PC-3 (cell line): ENCODE data around the gene CHRNE. TPM values are rescaled to one million over a fixed set of nuclear protein-coding genes. Genes with fewer than 3 reads are reported as not detected.

Experiments
- ATAC-seq: fragments of 200-7000 bp; cut with Tn5 transposase; 2 replicates; pipeline ENCODE4 v1.9.1; 2020; ENCODE audit warnings: mild to moderate bottlenecking, moderate library complexity
- BruUV-seq: library from RNA; stranded (reverse); fragments of 400-500 nt; replicated peaks from 2 replicates; lab custom pipeline; 2021; lab: Mats Ljungman, UMichigan
- CTCF ChIA-PET: fragments of 300-600 bp; sonication (Branson Sonifier 250); formaldehyde crosslinking; loops from one replicate; lab custom pipeline; 2022; ENCODE audit warnings: antibody characterized with exemption; lab: Charles Lee
- POLR2A ChIA-PET: fragments of 300-600 bp; sonication (Branson Sonifier 250); formaldehyde crosslinking; loops from one replicate; lab custom pipeline; 2022; ENCODE audit warnings: antibody characterized with exemption; ENCODE audit not compliant: unreplicated experiment; lab: Charles Lee
- DNase-seq: peaks from one replicate; pipeline ENCODE4 v3.0.0-alpha.2; 2015
- H2AFZ ChIP-seq: fragments of 300-600 bp; sonication (generic); 2 replicates; pipeline ENCODE4 v1.6.0; 2016; ENCODE audit warnings: antibody characterized with exemption, low read length
- H3F3A ChIP-seq: fragments of 300-600 bp; sonication (generic); one replicate; pipeline ENCODE4 v1.6.0; 2017; ENCODE audit warnings: antibody characterized with exemption, low read length, control low read depth, mild to moderate bottlenecking; ENCODE audit not compliant: unreplicated experiment
- H3K27ac ChIP-seq: fragments of 300-600 bp; sonication (generic); 2 replicates; pipeline ENCODE4 v1.5.1; 2016; ENCODE audit warnings: mild to moderate bottlenecking, low read length
- H3K27me3 ChIP-seq: fragments of 300-600 bp; sonication (generic); 2 replicates; pipeline ENCODE4 v1.6.1; 2016; ENCODE audit warnings: low read length, mixed read lengths
- H3K36me3 ChIP-seq: fragments of 300-600 bp; sonication (generic); 2 replicates; pipeline ENCODE4 v1.6.1; 2016; ENCODE audit warnings: low read depth, mixed run types, low read length, mixed read lengths
- H3K4me1 ChIP-seq: fragments of 300-600 bp; sonication (generic); 2 replicates; pipeline ENCODE4 v1.5.1; 2016; ENCODE audit warnings: low read length; ENCODE audit not compliant: insufficient read depth
- H3K4me2 ChIP-seq: fragments of 300-600 bp; sonication (generic); 2 replicates; pipeline ENCODE4 v1.6.0; 2016; ENCODE audit warnings: low read length
- H3K4me3 ChIP-seq: fragments of 300-600 bp; sonication (generic); 2 replicates; pipeline ENCODE4 v1.5.1; 2016; ENCODE audit warnings: mild to moderate bottlenecking, low read length, mixed read lengths
- H3K79me2 ChIP-seq: fragments of 300-600 bp; sonication (generic); 2 replicates; pipeline ENCODE4 v1.6.1; 2017; ENCODE audit warnings: low read length, mixed read lengths
- H3K9ac ChIP-seq: fragments of 300-600 bp; sonication (generic); 2 replicates; pipeline ENCODE4 v1.6.0; 2016; ENCODE audit warnings: mild to moderate bottlenecking, low read length
- H3K9me2 ChIP-seq: fragments of 300-600 bp; sonication (generic); replicated peaks from 2 replicates; pipeline ENCODE4 v1.6.1; 2016; ENCODE audit warnings: mixed run types, low read length, mixed read lengths
- H3K9me3 ChIP-seq: fragments of 300-600 bp; sonication (generic); 2 replicates; pipeline ENCODE4 v1.6.1; 2016; ENCODE audit warnings: low read length, mixed read lengths
- H4K20me1 ChIP-seq: fragments of 300-600 bp; sonication (generic); 2 replicates; pipeline ENCODE4 v1.6.1; 2016; ENCODE audit warnings: low read length, mixed read lengths
- EZH2 ChIP-seq: fragments of 300-600 bp; sonication (generic); IDR thresholded peaks from one replicate; pipeline ENCODE4 v1.6.1; 2017; ENCODE audit warnings: antibody characterized with exemption, mild to moderate bottlenecking, low read length; ENCODE audit not compliant: unreplicated experiment
- EZH2phosphoT487 ChIP-seq: fragments of 300-600 bp; sonication (generic); IDR thresholded peaks from 2 replicates; pipeline ENCODE4 v1.6.1; 2018; ENCODE audit warnings: mild to moderate bottlenecking, antibody characterized with exemption, low read length, borderline replicate concordance
- intact Hi-C: fragments of 100-400 bp; cut with micrococcal nuclease; formaldehyde crosslinking; loops from 2 replicates; pipeline ENCODE4 v1.9.0; 2023
- total RNA-seq: library from RNA; depleted of rRNA; stranded (reverse); fragments of >200 nt; gene quantifications from 2 replicates; pipeline ENCODE4 v1.2.3, GENCODE V29; 2014
- TF ChIP-seq, protein P1 (sequence below): fragments of 300-600 bp; sonication (generic); conservative IDR thresholded peaks from 2 replicates; pipeline ENCODE4 v1.5.1; 2017; ENCODE audit warnings: antibody characterized with exemption, low read depth, mild to moderate bottlenecking, low read length

Gene CHRNE
- total RNA-seq, 1 experiment from 2014 or later: 0.11 TPM

DNA sequence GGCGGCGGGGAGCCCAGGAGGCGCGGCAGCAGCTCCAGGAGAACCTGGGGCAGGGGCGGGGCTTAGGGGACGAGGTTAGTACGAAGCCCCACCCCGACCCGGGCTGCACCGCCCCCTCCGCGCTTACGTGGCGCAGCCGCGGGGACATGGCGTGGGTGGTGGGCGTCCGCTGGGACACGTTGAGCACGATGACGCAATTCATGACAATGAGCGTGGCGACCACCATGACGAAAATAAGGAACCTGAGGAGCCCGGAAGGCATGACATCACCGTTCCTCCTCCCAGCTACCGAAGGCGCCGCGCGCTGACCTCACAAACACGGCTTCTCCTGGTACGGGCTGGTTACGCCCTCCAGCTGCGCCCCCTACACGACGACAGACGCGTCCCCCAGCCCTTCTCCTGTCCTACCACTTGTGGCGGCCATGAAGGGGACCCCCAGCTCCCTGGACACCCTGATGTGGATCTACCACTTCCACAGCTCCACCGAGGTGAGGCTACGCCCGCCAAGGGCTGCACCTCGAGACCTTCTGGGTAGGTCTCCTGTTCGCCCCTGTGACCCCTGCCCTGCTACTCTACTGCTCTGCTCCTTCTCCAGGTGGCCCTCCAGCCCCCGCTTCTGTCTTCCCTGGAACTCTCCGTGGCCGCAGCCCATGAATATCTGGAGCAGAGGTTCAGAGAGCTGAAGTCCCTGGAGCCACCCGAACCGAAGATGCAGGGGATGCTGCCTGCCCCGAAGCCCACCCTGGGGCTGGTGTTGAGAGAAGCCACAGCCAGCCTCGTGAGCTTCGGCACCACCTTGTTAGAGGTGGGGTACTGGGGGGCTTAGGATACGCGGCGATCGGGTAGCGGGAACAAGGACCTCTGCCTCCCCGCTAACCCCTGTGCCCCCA lies 3.3 kb downstream of the CHRNE start, which contains the start of gene C17orf107:
C17orf107 (plus strand) TSS at position 196 of the 890 bp plus-strand sequence; CDS start at position 423, 227 bp downstream.
- ATAC-seq (no peak), DNase-seq (no peak)
- Histone ChIP-seq H3K4me1 (peaks cover 10% of the 10 kb centered on the region), H3K4me2 (no peak within 1 kb of the TSS), H3K9me3 (no peaks in the 10 kb centered on the region), H3F3A (no peaks in the 10 kb centered on the region), H3K9ac (no peak within 1 kb of the TSS), H3K79me2 (no peaks in the 10 kb centered on the region), H3K36me3 (no peaks in the 10 kb centered on the region; the same call in 1 of the 2 replicates), H3K9me2 (no peaks in the 10 kb centered on the region), H4K20me1 (no peaks in the 10 kb centered on the region), H2AFZ (no peak within 1 kb of the TSS), H3K27me3 (no peaks in the 10 kb centered on the region), H3K4me3 (no peak within 1 kb of the TSS), H3K27ac (no peak within 1 kb of the TSS)
- CTCF ChIA-PET: no interaction called here
- TF ChIP-seq EZH2phosphoT487 (no peak), EZH2 (no peak)
- TF ChIP-seq, protein P1, sequence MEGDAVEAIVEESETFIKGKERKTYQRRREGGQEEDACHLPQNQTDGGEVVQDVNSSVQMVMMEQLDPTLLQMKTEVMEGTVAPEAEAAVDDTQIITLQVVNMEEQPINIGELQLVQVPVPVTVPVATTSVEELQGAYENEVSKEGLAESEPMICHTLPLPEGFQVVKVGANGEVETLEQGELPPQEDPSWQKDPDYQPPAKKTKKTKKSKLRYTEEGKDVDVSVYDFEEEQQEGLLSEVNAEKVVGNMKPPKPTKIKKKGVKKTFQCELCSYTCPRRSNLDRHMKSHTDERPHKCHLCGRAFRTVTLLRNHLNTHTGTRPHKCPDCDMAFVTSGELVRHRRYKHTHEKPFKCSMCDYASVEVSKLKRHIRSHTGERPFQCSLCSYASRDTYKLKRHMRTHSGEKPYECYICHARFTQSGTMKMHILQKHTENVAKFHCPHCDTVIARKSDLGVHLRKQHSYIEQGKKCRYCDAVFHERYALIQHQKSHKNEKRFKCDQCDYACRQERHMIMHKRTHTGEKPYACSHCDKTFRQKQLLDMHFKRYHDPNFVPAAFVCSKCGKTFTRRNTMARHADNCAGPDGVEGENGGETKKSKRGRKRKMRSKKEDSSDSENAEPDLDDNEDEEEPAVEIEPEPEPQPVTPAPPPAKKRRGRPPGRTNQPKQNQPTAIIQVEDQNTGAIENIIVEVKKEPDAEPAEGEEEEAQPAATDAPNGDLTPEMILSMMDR: no peak
- no TSS peak for BruUV-seq
- intact Hi-C loops: no loop called here
- POLR2A ChIA-PET: no interaction called here

DNA sequence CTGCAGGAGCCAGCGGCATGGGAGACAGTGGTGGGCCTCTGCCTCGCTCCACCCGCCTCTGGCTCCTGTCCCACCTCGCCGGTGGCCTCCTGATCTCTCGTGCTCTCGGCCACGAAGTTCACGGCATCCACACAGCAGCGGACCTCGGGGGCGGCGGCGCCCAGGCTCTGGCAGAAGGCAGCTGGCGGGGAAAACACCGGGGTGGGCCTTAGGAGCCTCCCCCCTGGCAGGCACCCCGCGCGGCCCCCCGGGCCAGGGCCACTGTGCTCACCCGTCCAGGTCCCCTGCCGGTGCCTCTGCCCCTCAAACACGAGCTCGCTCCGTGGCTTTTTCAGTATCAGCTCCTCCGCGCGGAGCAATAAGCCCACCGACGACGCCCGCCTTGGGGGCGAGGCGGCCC lies 4.0 kb downstream of the CHRNE start:
- CTCF ChIA-PET: no interaction called here
- TF ChIP-seq, protein P1: no peak
- TF ChIP-seq EZH2: no peak
- TF ChIP-seq EZH2phosphoT487: no peak
- Histone ChIP-seq H3K27ac (no peak overlapping the region), H3K9ac (no peak overlapping the region), H3F3A (no peaks in the 10 kb centered on the region), H3K79me2 (no peaks in the 10 kb centered on the region), H3K36me3 (no peaks in the 10 kb centered on the region; the same call in 1 of the 2 replicates), H3K27me3 (no peaks in the 10 kb centered on the region), H3K4me1 (peaks cover 10% of the 10 kb centered on the region), H3K4me2 (no peak overlapping the region), H3K9me3 (no peaks in the 10 kb centered on the region), H3K4me3 (no peak overlapping the region), H3K9me2 (no peaks in the 10 kb centered on the region), H4K20me1 (no peaks in the 10 kb centered on the region), H2AFZ (no peak overlapping the region)
- POLR2A ChIA-PET: no interaction called here
- ATAC-seq (no peak), DNase-seq (no peak)
- BruUV-seq: no TSS peak
- intact Hi-C loops: no loop called here

DNA sequence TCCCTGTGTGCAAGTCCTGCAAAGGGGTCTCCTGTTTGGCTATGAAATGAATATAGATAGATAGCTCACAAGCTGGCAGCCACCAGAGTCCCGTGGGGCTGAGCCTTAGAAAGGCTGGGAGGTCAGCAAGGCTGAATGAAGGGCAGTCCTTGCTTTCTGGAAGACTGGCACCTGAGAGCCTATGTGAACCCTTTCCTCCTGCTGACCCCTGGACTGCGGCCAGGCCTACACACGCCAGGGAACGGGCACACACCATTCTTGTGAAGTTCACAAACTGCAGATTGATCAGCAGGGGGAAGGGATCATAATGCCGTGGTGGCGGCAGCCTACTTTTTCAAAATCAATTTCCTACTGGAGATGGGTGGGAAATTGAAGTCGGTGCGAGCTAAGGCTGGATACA lies 4.5 kb downstream of the CHRNE start:
- Histone ChIP-seq H3K79me2 (no peaks in the 10 kb centered on the region), H3K27me3 (no peaks in the 10 kb centered on the region), H3K9ac (no peak overlapping the region), H3F3A (no peaks in the 10 kb centered on the region), H4K20me1 (no peaks in the 10 kb centered on the region), H3K4me1 (peaks cover 8% of the 10 kb centered on the region), H2AFZ (no peak overlapping the region), H3K4me3 (no peak overlapping the region), H3K9me2 (no peaks in the 10 kb centered on the region), H3K27ac (no peak overlapping the region), H3K36me3 (no peaks in the 10 kb centered on the region; the same call in 1 of the 2 replicates), H3K4me2 (no peak overlapping the region), H3K9me3 (no peaks in the 10 kb centered on the region)
- no peak for DNase-seq
- TF ChIP-seq EZH2 (no peak), EZH2phosphoT487 (no peak)
- TF ChIP-seq, protein P1: no peak
- no TSS peak for BruUV-seq
- ChIA-PET POLR2A (no interaction called here), CTCF (no interaction called here)
- no peak for ATAC-seq
- intact Hi-C loops: no loop called here
